ENCODE results near the gene ADAM10.

DNA sequence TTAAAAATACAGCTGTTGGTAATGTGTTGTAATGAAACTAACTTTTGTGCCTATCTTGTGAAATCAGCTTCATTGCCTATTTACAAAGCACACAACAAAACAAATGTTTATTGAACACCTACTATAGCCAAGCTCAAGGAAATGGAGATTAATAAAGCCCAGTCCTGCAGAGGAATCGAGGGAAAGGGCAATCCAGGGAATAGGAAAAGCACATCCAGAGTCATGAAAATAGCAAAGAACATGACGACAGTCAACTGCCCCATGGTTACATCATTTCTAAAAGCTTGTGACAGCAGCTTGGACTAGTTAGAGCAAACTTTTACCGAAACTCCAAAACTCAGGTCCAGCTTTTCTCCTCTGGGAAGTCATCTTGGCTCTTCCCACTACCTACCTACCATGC lies 160.5 kb downstream of the ADAM10 start:
- TF ChIP-seq, protein P1, sequence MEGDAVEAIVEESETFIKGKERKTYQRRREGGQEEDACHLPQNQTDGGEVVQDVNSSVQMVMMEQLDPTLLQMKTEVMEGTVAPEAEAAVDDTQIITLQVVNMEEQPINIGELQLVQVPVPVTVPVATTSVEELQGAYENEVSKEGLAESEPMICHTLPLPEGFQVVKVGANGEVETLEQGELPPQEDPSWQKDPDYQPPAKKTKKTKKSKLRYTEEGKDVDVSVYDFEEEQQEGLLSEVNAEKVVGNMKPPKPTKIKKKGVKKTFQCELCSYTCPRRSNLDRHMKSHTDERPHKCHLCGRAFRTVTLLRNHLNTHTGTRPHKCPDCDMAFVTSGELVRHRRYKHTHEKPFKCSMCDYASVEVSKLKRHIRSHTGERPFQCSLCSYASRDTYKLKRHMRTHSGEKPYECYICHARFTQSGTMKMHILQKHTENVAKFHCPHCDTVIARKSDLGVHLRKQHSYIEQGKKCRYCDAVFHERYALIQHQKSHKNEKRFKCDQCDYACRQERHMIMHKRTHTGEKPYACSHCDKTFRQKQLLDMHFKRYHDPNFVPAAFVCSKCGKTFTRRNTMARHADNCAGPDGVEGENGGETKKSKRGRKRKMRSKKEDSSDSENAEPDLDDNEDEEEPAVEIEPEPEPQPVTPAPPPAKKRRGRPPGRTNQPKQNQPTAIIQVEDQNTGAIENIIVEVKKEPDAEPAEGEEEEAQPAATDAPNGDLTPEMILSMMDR (IDR thresholded peaks at IDR 0.05): no peak
- TF ChIP-seq EZH2 (IDR thresholded peaks at IDR 0.05; ENCODE audit: borderline replicate concordance, insufficient read depth, low read depth, low read length, poor library complexity, severe bottlenecking): no peak
